HL-60 (cell line): Measurements from ENCODE around the gene RFFL.
A peak's percentile ranks its signal among the peaks of the same experiment; 100 is the strongest.
"Not testable (repeated sequence)": the region's sequence is repeated elsewhere in the genome, so short reads cannot be mapped to it uniquely, and the experiment has no call there.

Experiments
- DNase-seq, 2 experiments: peaks; one replicate each; pipeline ENCODE4 v3.0.0-alpha.2; 2010 to 2020; ENCODE audit warnings: low read depth in 1 of 2, low spot score in 1 of 2
- H3K27ac ChIP-seq: fragments of 250-450 bp; sonication (Bioruptor Pico); replicated peaks from 2 replicates; pipeline ENCODE4 v1.5.1; 2020; ENCODE audit warnings: mild to moderate bottlenecking, moderate library complexity
- H3K27me3 ChIP-seq: fragments of 250-450 bp; sonication (Bioruptor Pico); 2 replicates; pipeline ENCODE4 v1.5.1; 2021; ENCODE audit warnings: mild to moderate bottlenecking, moderate library complexity; ENCODE audit not compliant: insufficient read depth, poor library complexity, severe bottlenecking
- H3K4me3 ChIP-seq: replicated peaks from 2 replicates; pipeline ENCODE4 v1.5.1; 2011; ENCODE audit warnings: mild to moderate bottlenecking, control low read depth, low read length; ENCODE audit not compliant: insufficient read depth
- CTCF ChIP-seq: IDR thresholded peaks from one replicate; pipeline ENCODE4 v1.5.1; 2011; ENCODE audit warnings: low read length, control low read depth, inconsistent platforms; ENCODE audit not compliant: insufficient read depth
- GABPA ChIP-seq: IDR thresholded peaks from 2 replicates; pipeline ENCODE4 v1.6.1; 2012; ENCODE audit warnings: low read depth
- POLR2AphosphoS5 ChIP-seq: IDR thresholded peaks from 2 replicates; pipeline ENCODE4 v1.6.1; 2012; ENCODE audit warnings: low read depth
- REST ChIP-seq: IDR thresholded peaks from 2 replicates; pipeline ENCODE4 v1.6.1; 2012; ENCODE audit warnings: low read depth; ENCODE audit not compliant: insufficient replicate concordance
- SPI1 ChIP-seq: IDR thresholded peaks from 2 replicates; pipeline ENCODE4 v1.6.1; 2012; ENCODE audit warnings: low read depth, mild to moderate bottlenecking, borderline replicate concordance
- long read RNA-seq: library from polyadenylated mRNA; unstranded; transcript quantifications from one replicate; pipeline ENCODE4 v2.0.0, GENCODE V29; 2020

The RFFL gene
- long read RNA-seq, full-length matches to known transcripts, result 68 of 107 reads
- long read RNA-seq, partial matches to known transcripts, result 10 of 107 reads
- long read RNA-seq, other reads (novel, unspliced or antisense), result 29 of 107 reads

GRCh38 chr17:35063514-35064223, at the start of gene RFFL:
RFFL (minus strand) TSS chr17:35063707; CDS start chr17:35026553, 37,154 bp downstream.
- H3K4me3 ChIP-seq, result no peak within 1 kb of the TSS
- TF ChIP-seq REST, result no peak
- TF ChIP-seq CTCF, result no peak
- no peak; the same call in 1 of the 2 replicates for TF ChIP-seq SPI1
- peak; percentile 83 for TF ChIP-seq POLR2AphosphoS5
- TF ChIP-seq GABPA, result no peak
- peak within 1 kb of the TSS; percentile 67 for H3K27ac ChIP-seq
- DNase-seq, result peak; percentile 96 to 99
- H3K27me3 ChIP-seq, result no peaks in the 10 kb centered on the region

GRCh38 chr17:35110791-35111190, 47.3 kb upstream of the RFFL start:
- not testable (repeated sequence) for H3K4me3 ChIP-seq, DNase-seq, H3K27ac ChIP-seq, H3K27me3 ChIP-seq

- no peak overlapping the region for H3K4me3 ChIP-seq
- no peak for DNase-seq
- TF ChIP-seq REST (no peak), GABPA (no peak), SPI1 (no peak), POLR2AphosphoS5 (no peak), CTCF (no peak)
- H3K27ac ChIP-seq, result no peak overlapping the region
- no peaks in the 10 kb centered on the region for H3K27me3 ChIP-seq
Observed at GRCh38 chr17:35104844-35105450, 41.4 kb upstream of the RFFL start.

- DNase-seq, result no peak
- H3K27ac ChIP-seq, result no peak overlapping the region
- TF ChIP-seq POLR2AphosphoS5 (no peak), SPI1 (no peak), GABPA (no peak), CTCF (no peak), REST (no peak)
- no peaks in the 10 kb centered on the region for H3K27me3 ChIP-seq
- no peak overlapping the region for H3K4me3 ChIP-seq
Observed at GRCh38 chr17:35103271-35103670, 39.8 kb upstream of the RFFL start.
